Measurements from ENCODE around the gene SERPINA5. TPM values are rescaled to one million over a fixed set of nuclear protein-coding genes. Genes with fewer than 3 reads are reported as not detected.
A peak's percentile ranks its signal among the peaks of the same experiment; 100 is the strongest.

The SERPINA5 gene
- total and polyA plus RNA-seq, 2 of the 13 experiments (the other 11 are each of a cell fraction or from before 2014, with no cell fraction given), result 449 to 498 TPM

GRCh38 chr14:94540031-94540794 is 41.0 kb upstream of the SERPINA5 start (continued):
- TF ChIP-seq ZNF547 (CRISPR knock-in tag; IDR thresholded peaks at IDR 0.05) (0 out of 2 replicates have a peak, but pooled peaks have one; percentile 31), ZFP82 (CRISPR knock-in tag; IDR thresholded peaks at IDR 0.05; ENCODE audit: borderline replicate concordance) (no peak), SPEN (CRISPR knock-in tag; IDR thresholded peaks at IDR 0.05; ENCODE audit: low read depth) (peak; percentile 33; the same call in 1 of the 2 replicates), ZSCAN5A (CRISPR knock-in tag; IDR thresholded peaks at IDR 0.05; ENCODE audit: borderline replicate concordance) (no peak), ZNF75D (CRISPR knock-in tag; IDR thresholded peaks at IDR 0.05; ENCODE audit: borderline replicate concordance) (no peak), ZNF619 (CRISPR knock-in tag; IDR thresholded peaks at IDR 0.05) (no peak), POLR2AphosphoS2 (IDR thresholded peaks at IDR 0.05; ENCODE audit: low read depth, low read length) (no peak), ZSCAN9 (CRISPR knock-in tag; IDR thresholded peaks at IDR 0.05; ENCODE audit: borderline replicate concordance) (no peak), TAF1 (CRISPR knock-in tag; IDR thresholded peaks at IDR 0.05) (no peak; the same call in 1 of the 2 replicates), KAT8 (CRISPR knock-in tag; IDR thresholded peaks at IDR 0.05) (0 out of 2 replicates have a peak, but pooled peaks have one; percentile 29), SP140L (CRISPR knock-in tag; IDR thresholded peaks at IDR 0.05; ENCODE audit: borderline replicate concordance) (no peak), ZNF264 (CRISPR knock-in tag; IDR thresholded peaks at IDR 0.05) (no peak), CREBL2 (CRISPR knock-in tag; IDR thresholded peaks at IDR 0.05; ENCODE audit: borderline replicate concordance) (no peak), MTF1 (CRISPR knock-in tag; IDR thresholded peaks at IDR 0.05) (no peak), ZFP41 (CRISPR knock-in tag; IDR thresholded peaks at IDR 0.05; ENCODE audit: borderline replicate concordance) (no peak), ZNF737 (CRISPR knock-in tag; IDR thresholded peaks at IDR 0.05; ENCODE audit: borderline replicate concordance) (no peak), CAMTA2 (CRISPR knock-in tag; IDR thresholded peaks at IDR 0.05; ENCODE audit: borderline replicate concordance) (no peak)
- TF ChIP-seq, protein P1, sequence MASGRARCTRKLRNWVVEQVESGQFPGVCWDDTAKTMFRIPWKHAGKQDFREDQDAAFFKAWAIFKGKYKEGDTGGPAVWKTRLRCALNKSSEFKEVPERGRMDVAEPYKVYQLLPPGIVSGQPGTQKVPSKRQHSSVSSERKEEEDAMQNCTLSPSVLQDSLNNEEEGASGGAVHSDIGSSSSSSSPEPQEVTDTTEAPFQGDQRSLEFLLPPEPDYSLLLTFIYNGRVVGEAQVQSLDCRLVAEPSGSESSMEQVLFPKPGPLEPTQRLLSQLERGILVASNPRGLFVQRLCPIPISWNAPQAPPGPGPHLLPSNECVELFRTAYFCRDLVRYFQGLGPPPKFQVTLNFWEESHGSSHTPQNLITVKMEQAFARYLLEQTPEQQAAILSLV (CRISPR knock-in tag; IDR thresholded peaks at IDR 0.05; ENCODE audit: borderline replicate concordance), result no peak
- TF ChIP-seq, protein P2, sequence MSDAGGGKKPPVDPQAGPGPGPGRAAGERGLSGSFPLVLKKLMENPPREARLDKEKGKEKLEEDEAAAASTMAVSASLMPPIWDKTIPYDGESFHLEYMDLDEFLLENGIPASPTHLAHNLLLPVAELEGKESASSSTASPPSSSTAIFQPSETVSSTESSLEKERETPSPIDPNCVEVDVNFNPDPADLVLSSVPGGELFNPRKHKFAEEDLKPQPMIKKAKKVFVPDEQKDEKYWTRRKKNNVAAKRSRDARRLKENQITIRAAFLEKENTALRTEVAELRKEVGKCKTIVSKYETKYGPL (CRISPR knock-in tag; IDR thresholded peaks at IDR 0.05), result no peak
- TF ChIP-seq, protein P3, sequence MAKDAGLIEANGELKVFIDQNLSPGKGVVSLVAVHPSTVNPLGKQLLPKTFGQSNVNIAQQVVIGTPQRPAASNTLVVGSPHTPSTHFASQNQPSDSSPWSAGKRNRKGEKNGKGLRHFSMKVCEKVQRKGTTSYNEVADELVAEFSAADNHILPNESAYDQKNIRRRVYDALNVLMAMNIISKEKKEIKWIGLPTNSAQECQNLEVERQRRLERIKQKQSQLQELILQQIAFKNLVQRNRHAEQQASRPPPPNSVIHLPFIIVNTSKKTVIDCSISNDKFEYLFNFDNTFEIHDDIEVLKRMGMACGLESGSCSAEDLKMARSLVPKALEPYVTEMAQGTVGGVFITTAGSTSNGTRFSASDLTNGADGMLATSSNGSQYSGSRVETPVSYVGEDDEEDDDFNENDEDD (CRISPR knock-in tag; IDR thresholded peaks at IDR 0.05; ENCODE audit: borderline replicate concordance), result peak; percentile 26; the same call in 1 of the 2 replicates
- TF ChIP-seq, protein P4, sequence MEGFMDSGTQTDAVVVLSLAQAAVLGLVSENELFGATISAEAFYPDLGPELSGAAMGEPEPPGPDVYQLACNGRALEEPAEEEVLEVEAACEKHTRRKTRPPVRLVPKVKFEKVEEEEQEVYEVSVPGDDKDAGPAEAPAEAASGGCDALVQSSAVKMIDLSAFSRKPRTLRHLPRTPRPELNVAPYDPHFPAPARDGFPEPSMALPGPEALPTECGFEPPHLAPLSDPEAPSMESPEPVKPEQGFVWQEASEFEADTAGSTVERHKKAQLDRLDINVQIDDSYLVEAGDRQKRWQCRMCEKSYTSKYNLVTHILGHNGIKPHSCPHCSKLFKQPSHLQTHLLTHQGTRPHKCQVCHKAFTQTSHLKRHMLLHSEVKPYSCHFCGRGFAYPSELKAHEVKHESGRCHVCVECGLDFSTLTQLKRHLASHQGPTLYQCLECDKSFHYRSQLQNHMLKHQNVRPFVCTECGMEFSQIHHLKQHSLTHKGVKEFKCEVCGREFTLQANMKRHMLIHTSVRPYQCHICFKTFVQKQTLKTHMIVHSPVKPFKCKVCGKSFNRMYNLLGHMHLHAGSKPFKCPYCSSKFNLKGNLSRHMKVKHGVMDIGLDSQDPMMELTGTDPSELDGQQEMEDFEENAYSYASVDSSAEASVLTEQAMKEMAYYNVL (CRISPR knock-in tag; IDR thresholded peaks at IDR 0.05; ENCODE audit: borderline replicate concordance), result no peak
- TF ChIP-seq, protein P5, sequence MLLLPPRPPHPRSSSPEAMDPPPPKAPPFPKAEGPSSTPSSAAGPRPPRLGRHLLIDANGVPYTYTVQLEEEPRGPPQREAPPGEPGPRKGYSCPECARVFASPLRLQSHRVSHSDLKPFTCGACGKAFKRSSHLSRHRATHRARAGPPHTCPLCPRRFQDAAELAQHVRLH (CRISPR knock-in tag; IDR thresholded peaks at IDR 0.05; ENCODE audit: borderline replicate concordance, low read depth), result 0 out of 2 replicates have a peak, but pooled peaks have one; percentile 70
